Right lobe of liver (tissue), 6 donors: ENCODE measurements around the gene KIAA1549. TPM values are rescaled to one million over a fixed set of nuclear protein-coding genes. Genes with fewer than 3 reads are reported as not detected.
A peak's percentile ranks its signal among the peaks of the same experiment; 100 is the strongest.
"Not testable (repeated sequence)": the region's sequence is repeated elsewhere in the genome, so short reads cannot be mapped to it uniquely, and the experiment has no call there.

Experiments used
- ATAC-seq, 4 donors: fragments of 200-7000 bp; cut with Tn5 transposase; one replicate each; pipeline ENCODE4 v1.9.1; 2020; ENCODE audit warnings: mild to moderate bottlenecking in 4 of 4, moderate library complexity in 4 of 4
- DNase-seq, 3 donors: peaks; one replicate each; pipeline ENCODE4 v3.0.0-alpha.2; 2020
- H3K27ac ChIP-seq, 3 donors: fragments of 200-600 bp; one replicate each; pipeline ENCODE4 v1.8.0; 2022
- H3K27me3 ChIP-seq, 2 donors: fragments of 200-600 bp; one replicate each; pipeline ENCODE4 v1.8.0; 2022
- H3K36me3 ChIP-seq, 4 donors: fragments of 200-600 bp; sonication (generic) in 1 of 4; one replicate each; pipeline versions ENCODE4 v1.5.1 to v1.8.0; 2017 to 2022; ENCODE audit warnings: control low read depth in 1 of 4
- H3K4me1 ChIP-seq, 4 donors: fragments of 200-600 bp; sonication (generic) in 1 of 4; one replicate each; pipeline versions ENCODE4 v1.5.1 to v1.8.0; 2017 to 2022; ENCODE audit warnings: control low read depth in 1 of 4
- H3K4me3 ChIP-seq, 3 donors: fragments of 200-600 bp; one replicate each; pipeline ENCODE4 v1.8.0; 2022
- H3K9me3 ChIP-seq, 4 donors: fragments of 200-600 bp; sonication (generic) in 1 of 4; one replicate each; pipeline versions ENCODE4 v1.5.1 to v1.8.0; 2017 to 2022; ENCODE audit warnings: control low read depth in 1 of 4
- CTCF ChIP-seq, 4 donors: fragments of 200-600 bp in 3 of 4; fragments of 450-650 bp in 1 of 4; IDR thresholded peaks; one replicate each; pipeline versions ENCODE4 v1.5.1 to v1.8.0; 2016 to 2022; ENCODE audit warnings: antibody characterized with exemption in 4 of 4, mild to moderate bottlenecking in 2 of 4
- POLR2A ChIP-seq: fragments of 450-650 bp; IDR thresholded peaks from one replicate; pipeline ENCODE4 v1.6.1; 2017; ENCODE audit warnings: antibody characterized with exemption, mild to moderate bottlenecking
- WGBS: methylation state at CpG from one replicate; pipeline ENCODE4 v1.1.6; 2018; ENCODE audit warnings: low coverage, low lambda C conversion rate; ENCODE audit not compliant: insufficient coverage; ENCODE audit errors: missing lambda C conversion rate; 5-methylcytosine and 5-hydroxymethylcytosine counted together
- intact Hi-C, 2 donors: fragments of 100-400 bp; cut with DNase I; formaldehyde crosslinking; loops; one replicate each; pipeline versions ENCODE4 v1.11.2 to v1.14.1; 2022
- long read RNA-seq: library from polyadenylated mRNA; unstranded; transcript quantifications from one replicate; pipeline ENCODE4 v2.0.0, GENCODE V29; 2019
- total RNA-seq, 6 experiments: library from RNA; depleted of rRNA in 2 of 6; stranded (reverse); fragments of >200 nt in 2 of 6; fragmentation: NEBNext Ultra II Directional in 3 of 6; extraction: Animal tissue kit (Norgen Biotek cat#: 25700) in 3 of 6; gene quantifications; one replicate each; pipeline versions ENCODE4 v1.1.0 to v1.2.4, GENCODE V29; 2016 to 2023
- donor health status: DM: no; HTN: yes; CAD: no.
- donor health status: DM: no; HTN: no; CAD: no.
- donor health status: DM: no; HTN: no; CAD: no.
- donor health status: DM: no; HTN: yes; CAD: no.
- donor health status: DM: no; HTN: yes; CAD: no.

KIAA1549 gene
- total RNA-seq, result 1 to 10 TPM in 1 of 6 experiments, under 1 TPM in 5; 0.56 to 1.9 (median 0.68) TPM
- long read RNA-seq, result 0 reads

GRCh38 chr7:138981332-138982203 lies at the start of gene KIAA1549:
TSS of gene KIAA1549 (minus strand) at chr7:138981389. CDS start at chr7:138981269, 120 bp downstream.
- WGBS, result 10% methylated on average over 19 of the region's 105 CpGs
- no peaks in the 10 kb centered on the region for H3K36me3 ChIP-seq
- H3K27me3 ChIP-seq, result no peaks in the 10 kb centered on the region
- TF ChIP-seq CTCF (IDR thresholded peaks at IDR 0.05) (peak in 3 of 4 donors; percentile 4 to 62 (median 62)), POLR2A (no peak)
- intact Hi-C loops, result no loop called here
- H3K4me1 ChIP-seq, result peaks cover 0 to 4% (median 0%) of the 10 kb centered on the region in 4 donors
- peak; percentile 96 to 97 (median 97) for ATAC-seq
- H3K9me3 ChIP-seq, result no peaks in the 10 kb centered on the region
- peak; percentile 75 to 81 (median 75) for DNase-seq
- H3K27ac ChIP-seq, result no peak within 1 kb of the TSS
- peak within 1 kb of the TSS; percentile 54 to 65 (median 54) for H3K4me3 ChIP-seq

- DNase-seq (peak in 1 of 3 donors; percentile 6), ATAC-seq (no peak)
- TF ChIP-seq POLR2A (no peak), CTCF (IDR thresholded peaks at IDR 0.05) (no peak)
- 80% methylated on average over 2 of the region's 3 CpGs for WGBS
- H3K27me3 ChIP-seq, result no peaks in the 10 kb centered on the region
- no peaks in the 10 kb centered on the region for H3K36me3 ChIP-seq
- H3K27ac ChIP-seq, result no peak overlapping the region
- no peak overlapping the region for H3K4me3 ChIP-seq
- H3K9me3 ChIP-seq, result no peaks in the 10 kb centered on the region
- intact Hi-C loops, result no loop called here
- no peaks in the 10 kb centered on the region for H3K4me1 ChIP-seq
These were observed 48.2 kb upstream of the KIAA1549 start for GRCh38 chr7:139029353-139029752.

GRCh38 chr7:139026551-139026950 lies 45.4 kb upstream of the KIAA1549 start:
- H3K36me3 ChIP-seq, result no peaks in the 10 kb centered on the region
- no peaks in the 10 kb centered on the region for H3K4me1 ChIP-seq
- TF ChIP-seq CTCF (IDR thresholded peaks at IDR 0.05) (no peak), POLR2A (no peak)
- no peaks in the 10 kb centered on the region for H3K9me3 ChIP-seq
- WGBS, result 69% methylated on average over 4 of the region's 6 CpGs
- ATAC-seq (no peak), DNase-seq (peak in 1 of 3 donors; percentile 23)
- no peaks in the 10 kb centered on the region for H3K27me3 ChIP-seq
- no peak overlapping the region for H3K4me3 ChIP-seq
- no peak overlapping the region for H3K27ac ChIP-seq
- intact Hi-C loops, result no loop called here

- DNase-seq, H3K4me3 ChIP-seq, H3K27me3 ChIP-seq, ATAC-seq, H3K27ac ChIP-seq, H3K9me3 ChIP-seq, H3K4me1 ChIP-seq, intact Hi-C loops, H3K36me3 ChIP-seq: not testable (repeated sequence)
- 65% methylated on average over 4 of the region's 5 CpGs for WGBS
These were observed 44.7 kb upstream of the KIAA1549 start for GRCh38 chr7:139025861-139026260.

GRCh38 chr7:139023076-139023475 lies 41.9 kb upstream of the KIAA1549 start:
- H3K4me1 ChIP-seq, result no peaks in the 10 kb centered on the region
- intact Hi-C loops, result no loop called here
- WGBS, result 71% methylated on average over 3 of the region's 5 CpGs
- H3K9me3 ChIP-seq, result no peaks in the 10 kb centered on the region
- no peak overlapping the region for H3K27ac ChIP-seq
- H3K27me3 ChIP-seq, result no peaks in the 10 kb centered on the region
- DNase-seq, result no peak
- H3K4me3 ChIP-seq, result no peak overlapping the region
- no peaks in the 10 kb centered on the region for H3K36me3 ChIP-seq
- TF ChIP-seq POLR2A (no peak), CTCF (IDR thresholded peaks at IDR 0.05) (no peak)
- ATAC-seq, result no peak
